ENCODE data around the gene SORCS1. TPM values are rescaled to one million over a fixed set of nuclear protein-coding genes. Genes with fewer than 3 reads are reported as not detected.

Gene SORCS1
- total RNA-seq, 2 experiments from 2014 or later: not detected

DNA sequence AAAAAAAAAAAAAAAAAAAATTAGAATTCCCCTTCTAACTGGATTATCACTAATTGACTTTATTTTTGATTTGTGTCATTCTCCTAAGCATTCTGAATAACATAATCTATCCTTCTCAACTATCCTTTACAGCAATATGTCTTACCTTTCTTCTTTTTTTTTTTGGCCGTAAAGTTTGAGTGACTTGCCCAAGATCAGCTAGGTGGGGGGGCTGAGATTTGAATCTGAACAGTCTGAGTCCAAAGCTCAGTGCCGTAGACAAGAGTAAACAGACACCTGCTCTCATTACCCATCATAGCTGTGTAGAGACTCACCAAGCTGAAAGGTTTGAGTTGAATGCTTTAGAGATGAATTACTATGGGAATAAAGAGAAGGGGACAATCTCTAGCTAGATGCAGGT, 192.1 kb downstream of the SORCS1 start:
- Mint-ChIP-seq H3K27me3 (ENCODE audit: low read depth) (no peaks in the 10 kb centered on the region), H3K36me3 (ENCODE audit: low read depth) (no peaks in the 10 kb centered on the region), H3K9me3 (ENCODE audit: insufficient read depth) (no peaks in the 10 kb centered on the region), H3K4me1 (ENCODE audit: low read depth) (no peaks in the 10 kb centered on the region), H3K27ac (no peak overlapping the region), H3K4me3 (no peak overlapping the region)
- POLR2A ChIA-PET: no interaction called here
- CTCF ChIA-PET: no interaction called here
- ATAC-seq (no peak), DNase-seq (no peak)

DNA sequence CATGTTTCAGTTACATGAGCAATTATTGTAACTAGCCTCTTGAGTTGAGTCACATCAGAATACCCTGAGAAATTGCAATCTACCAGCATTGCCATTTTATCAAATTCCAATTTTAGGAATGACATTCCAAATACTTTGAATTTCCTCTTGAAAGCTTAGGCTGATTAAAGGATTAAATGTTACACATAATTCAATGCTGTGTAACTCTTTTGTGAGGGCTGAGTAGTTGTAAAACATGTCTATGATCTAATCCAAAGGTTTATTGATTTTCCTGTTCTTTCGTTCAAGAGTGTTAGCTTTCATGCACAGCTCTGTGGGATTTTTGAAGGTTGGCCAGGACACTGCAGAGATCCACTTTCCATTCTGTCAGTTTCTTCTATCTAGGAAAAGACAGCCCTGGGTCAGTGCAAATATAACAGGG, 193.1 kb downstream of the SORCS1 start:
- no peaks in the 10 kb centered on the region for H3K9me3 Mint-ChIP-seq (ENCODE audit: insufficient read depth)
- ChIA-PET POLR2A (no interaction called here), CTCF (no interaction called here)
- no peaks in the 10 kb centered on the region for H3K27me3 Mint-ChIP-seq (ENCODE audit: low read depth)
- no peak for DNase-seq
- H3K4me1 Mint-ChIP-seq (ENCODE audit: low read depth): no peaks in the 10 kb centered on the region
- H3K4me3 Mint-ChIP-seq: no peak overlapping the region
- no peak overlapping the region for H3K27ac Mint-ChIP-seq
- no peak for ATAC-seq
- H3K36me3 Mint-ChIP-seq (ENCODE audit: low read depth): no peaks in the 10 kb centered on the region

DNA sequence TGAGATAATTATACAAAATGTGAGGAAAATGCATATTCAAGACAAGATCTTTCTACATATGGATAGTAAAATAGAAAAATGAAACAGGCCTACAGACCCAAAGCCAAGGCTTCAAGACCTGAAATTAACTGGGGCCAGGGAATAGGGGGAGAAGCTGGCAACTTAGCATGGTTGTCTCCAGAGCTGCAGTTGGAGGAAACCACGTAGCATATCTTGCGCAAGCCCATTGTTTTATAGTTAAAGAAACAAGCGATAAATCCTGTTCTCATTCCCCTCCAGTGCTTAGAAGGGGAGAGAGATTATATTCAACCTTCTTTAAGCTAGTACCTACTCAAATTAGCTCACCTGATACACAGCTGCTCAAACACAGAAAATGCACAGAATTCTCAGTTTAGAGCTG, 197.1 kb downstream of the SORCS1 start:
- no peak for DNase-seq
- H3K27ac Mint-ChIP-seq: no peak overlapping the region
- no peak overlapping the region for H3K4me3 Mint-ChIP-seq
- no peaks in the 10 kb centered on the region for H3K4me1 Mint-ChIP-seq (ENCODE audit: low read depth)
- ATAC-seq: no peak
- no peaks in the 10 kb centered on the region for H3K9me3 Mint-ChIP-seq (ENCODE audit: insufficient read depth)
- POLR2A ChIA-PET: no interaction called here
- H3K27me3 Mint-ChIP-seq (ENCODE audit: low read depth): no peaks in the 10 kb centered on the region
- no peaks in the 10 kb centered on the region for H3K36me3 Mint-ChIP-seq (ENCODE audit: low read depth)
- CTCF ChIA-PET: no interaction called here

DNA sequence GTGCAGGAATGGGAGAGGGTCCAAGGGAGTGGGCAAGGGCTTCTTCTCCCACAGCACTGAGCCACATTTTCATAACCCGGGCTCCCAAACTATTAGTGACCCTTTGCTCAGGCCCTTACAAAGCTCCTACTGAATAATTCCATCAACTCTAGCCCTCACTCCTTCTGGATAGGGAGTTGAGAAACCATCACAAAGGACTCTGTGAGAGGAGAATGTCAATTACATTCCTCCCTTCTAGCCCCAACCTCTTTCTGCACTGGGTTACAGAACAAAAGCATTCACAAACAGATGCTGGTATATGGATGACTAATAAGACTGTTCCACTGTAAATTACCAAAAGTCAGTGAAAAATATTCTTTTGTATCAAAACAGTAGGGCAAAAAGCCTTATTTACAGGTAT, 203.7 kb downstream of the SORCS1 start:
- POLR2A ChIA-PET: no interaction called here
- Mint-ChIP-seq H3K4me1 (ENCODE audit: low read depth) (no peaks in the 10 kb centered on the region), H3K4me3 (no peak overlapping the region), H3K9me3 (ENCODE audit: insufficient read depth) (no peaks in the 10 kb centered on the region), H3K36me3 (ENCODE audit: low read depth) (no peaks in the 10 kb centered on the region), H3K27ac (no peak overlapping the region), H3K27me3 (ENCODE audit: low read depth) (no peaks in the 10 kb centered on the region)
- DNase-seq: no peak
- no peak for ATAC-seq
- CTCF ChIA-PET: no interaction called here

DNA sequence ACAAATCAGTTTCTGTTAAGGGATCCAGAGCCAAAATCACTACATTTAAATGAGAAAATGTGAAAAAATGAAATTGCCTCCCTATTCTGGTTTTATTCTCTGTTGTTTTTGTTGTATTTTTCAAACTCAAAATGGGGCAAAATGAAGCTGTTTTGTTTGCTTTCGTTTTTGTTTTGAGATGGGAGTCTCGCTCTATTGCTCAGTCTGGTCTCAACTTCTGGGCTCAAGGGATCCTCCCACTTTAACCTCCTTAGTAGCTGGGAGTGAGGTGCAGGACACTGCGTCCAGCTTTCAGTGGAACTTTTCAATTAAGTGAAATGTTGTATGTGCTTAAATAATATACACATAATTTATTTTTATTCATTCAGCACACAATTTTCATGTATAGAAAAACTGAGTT, 205.0 kb downstream of the SORCS1 start:
- ChIA-PET CTCF (no interaction called here), POLR2A (no interaction called here)
- Mint-ChIP-seq H3K27me3 (ENCODE audit: low read depth) (no peaks in the 10 kb centered on the region), H3K4me3 (no peak overlapping the region), H3K27ac (no peak overlapping the region), H3K36me3 (ENCODE audit: low read depth) (no peaks in the 10 kb centered on the region), H3K9me3 (ENCODE audit: insufficient read depth) (no peaks in the 10 kb centered on the region), H3K4me1 (ENCODE audit: low read depth) (no peaks in the 10 kb centered on the region)
- DNase-seq: no peak
- ATAC-seq: no peak

DNA sequence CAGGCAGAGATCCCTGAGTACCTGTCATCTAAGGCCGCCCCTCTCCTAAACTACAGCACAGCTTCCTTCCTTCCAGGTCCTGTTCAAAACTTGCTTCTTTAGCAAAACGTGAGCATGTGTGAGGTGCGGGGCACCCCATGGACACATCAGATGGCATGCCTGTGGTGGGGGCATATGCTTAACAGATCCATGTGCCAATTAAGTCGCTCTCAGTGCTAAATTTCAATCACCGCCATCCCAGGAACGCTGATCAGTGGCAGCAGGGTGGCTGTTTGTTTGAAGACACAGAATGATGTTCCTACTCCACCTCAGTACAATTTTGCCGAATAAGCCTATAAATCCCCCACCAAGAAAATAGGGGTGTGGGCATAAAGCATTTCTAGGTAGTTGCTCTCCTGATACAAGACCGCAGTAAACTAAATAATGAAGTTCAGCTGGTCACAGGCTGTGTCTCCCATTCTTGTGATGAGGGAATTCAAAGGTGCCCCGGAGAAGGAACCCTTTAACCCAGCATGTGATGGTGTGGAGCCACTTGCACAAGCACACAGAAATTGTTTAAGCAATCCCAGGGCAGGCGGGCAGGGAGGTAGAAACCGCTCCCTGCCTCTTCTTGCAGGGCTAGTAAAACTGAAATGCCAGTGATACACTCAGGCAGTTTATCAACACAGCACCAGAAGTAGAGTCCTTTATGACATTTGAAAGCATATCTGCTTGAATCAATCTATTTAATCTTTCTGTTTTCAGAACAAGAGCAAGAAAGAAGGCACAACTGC, 205.7 kb downstream of the SORCS1 start:
- Mint-ChIP-seq H3K27ac (no peak overlapping the region), H3K4me3 (no peak overlapping the region), H3K36me3 (ENCODE audit: low read depth) (no peaks in the 10 kb centered on the region), H3K9me3 (ENCODE audit: insufficient read depth) (no peaks in the 10 kb centered on the region), H3K27me3 (ENCODE audit: low read depth) (no peaks in the 10 kb centered on the region), H3K4me1 (ENCODE audit: low read depth) (no peaks in the 10 kb centered on the region)
- DNase-seq (no peak), ATAC-seq (no peak)
- ChIA-PET POLR2A (no interaction called here), CTCF (no interaction called here)

DNA sequence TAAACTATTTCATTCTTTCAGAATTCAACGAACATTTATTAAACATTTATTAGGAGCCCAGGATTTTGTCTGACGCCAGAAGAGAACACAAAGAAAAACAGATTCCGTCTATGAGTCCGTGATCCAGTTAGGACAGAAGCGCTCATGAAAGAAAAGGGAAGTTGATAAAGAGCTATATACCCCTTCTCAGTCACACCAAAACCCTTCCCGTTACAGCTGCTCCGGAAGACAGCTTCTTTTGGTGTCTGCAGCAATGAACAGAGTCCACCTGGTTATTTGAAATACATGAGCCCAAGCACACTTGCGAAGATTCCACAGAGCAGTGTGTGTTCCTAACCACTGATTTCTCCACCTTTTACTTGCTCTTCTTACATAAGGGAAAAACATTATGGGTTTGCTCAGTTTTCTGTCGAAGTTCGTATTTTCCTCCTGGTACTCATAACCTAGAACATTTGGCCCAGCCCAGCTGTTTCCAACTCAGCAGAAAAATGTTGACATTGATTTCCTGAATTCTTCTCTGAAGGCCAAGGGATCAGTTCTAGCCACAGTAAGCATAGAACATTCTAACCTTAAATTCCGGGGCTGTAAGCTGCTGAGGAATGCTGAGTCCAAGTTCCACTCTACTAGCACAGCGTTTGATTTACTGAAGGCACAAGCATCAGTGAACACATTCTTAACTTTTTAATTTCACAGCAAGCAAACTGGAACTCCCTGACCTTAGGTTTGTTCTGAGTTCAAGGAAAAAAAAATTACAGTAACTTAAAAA, 206.5 kb downstream of the SORCS1 start:
- Mint-ChIP-seq H3K9me3 (ENCODE audit: insufficient read depth) (no peaks in the 10 kb centered on the region), H3K4me3 (no peak overlapping the region), H3K27ac (no peak overlapping the region), H3K27me3 (ENCODE audit: low read depth) (no peaks in the 10 kb centered on the region), H3K36me3 (ENCODE audit: low read depth) (no peaks in the 10 kb centered on the region), H3K4me1 (ENCODE audit: low read depth) (no peaks in the 10 kb centered on the region)
- no peak for ATAC-seq
- CTCF ChIA-PET: no interaction called here
- POLR2A ChIA-PET: no interaction called here
- no peak for DNase-seq

DNA sequence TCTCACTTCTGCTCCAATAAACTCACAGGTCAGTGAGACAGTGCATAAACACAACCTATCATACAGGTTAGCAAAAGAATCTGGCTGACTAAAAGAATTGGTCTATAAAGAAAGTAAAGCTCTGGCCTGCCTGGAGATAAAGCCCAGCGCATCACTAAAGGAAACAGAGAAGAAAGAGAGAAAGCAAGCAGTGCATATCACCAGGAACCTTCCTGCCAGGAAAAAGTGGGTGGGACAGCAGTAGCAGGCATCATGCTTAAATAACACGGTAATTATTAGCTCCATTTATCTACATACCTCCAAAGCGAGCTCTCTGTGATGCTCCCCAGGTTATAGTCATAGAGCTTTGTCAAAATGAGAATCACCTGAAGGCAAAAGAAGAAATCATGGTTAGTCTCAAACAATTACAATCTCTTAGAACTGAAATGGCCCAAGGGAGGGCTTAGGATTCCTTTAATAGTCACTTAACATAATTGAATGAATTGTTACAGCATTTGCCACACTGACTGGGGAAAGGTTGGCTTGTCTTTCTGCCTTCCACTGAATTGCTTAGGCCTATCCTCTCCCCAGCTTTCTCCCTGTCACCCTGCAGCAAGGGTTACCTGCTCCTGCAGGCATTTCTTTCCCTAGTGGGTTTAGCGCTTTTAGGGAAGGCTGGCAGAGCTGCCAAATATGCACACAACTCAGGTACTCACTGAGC, 208.1 kb downstream of the SORCS1 start:
- ChIA-PET POLR2A (no interaction called here), CTCF (no interaction called here)
- Mint-ChIP-seq H3K36me3 (ENCODE audit: low read depth) (no peaks in the 10 kb centered on the region), H3K27ac (no peak overlapping the region), H3K4me1 (ENCODE audit: low read depth) (no peaks in the 10 kb centered on the region), H3K27me3 (ENCODE audit: low read depth) (no peaks in the 10 kb centered on the region), H3K9me3 (ENCODE audit: insufficient read depth) (no peaks in the 10 kb centered on the region), H3K4me3 (no peak overlapping the region)
- ATAC-seq (no peak), DNase-seq (no peak)

DNA sequence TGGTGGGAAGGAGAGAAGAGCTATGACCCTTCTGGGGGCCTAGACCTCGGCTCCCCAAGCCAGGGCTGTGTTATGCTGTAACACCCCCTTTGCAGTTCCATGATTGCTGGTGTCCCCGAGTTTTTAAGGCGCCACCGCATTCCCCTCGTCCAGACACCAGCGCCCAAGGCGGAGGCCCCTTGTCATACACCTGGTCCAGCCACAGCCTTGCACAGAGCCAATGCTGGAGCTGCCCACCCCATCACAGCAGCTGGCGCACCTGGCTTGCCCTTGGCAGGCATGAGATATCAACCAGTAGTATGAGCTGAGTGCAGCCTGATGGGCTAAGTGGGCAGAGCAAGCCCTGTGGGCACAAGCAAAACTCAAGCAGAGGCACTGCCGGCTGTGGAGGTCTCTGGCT, 209.4 kb downstream of the SORCS1 start:
- Mint-ChIP-seq H3K4me3 (no peak overlapping the region), H3K36me3 (ENCODE audit: low read depth) (no peaks in the 10 kb centered on the region), H3K4me1 (ENCODE audit: low read depth) (no peaks in the 10 kb centered on the region), H3K27ac (no peak overlapping the region), H3K9me3 (ENCODE audit: insufficient read depth) (no peaks in the 10 kb centered on the region), H3K27me3 (ENCODE audit: low read depth) (no peaks in the 10 kb centered on the region)
- POLR2A ChIA-PET: no interaction called here
- CTCF ChIA-PET: no interaction called here
- DNase-seq (no peak), ATAC-seq (no peak)

DNA sequence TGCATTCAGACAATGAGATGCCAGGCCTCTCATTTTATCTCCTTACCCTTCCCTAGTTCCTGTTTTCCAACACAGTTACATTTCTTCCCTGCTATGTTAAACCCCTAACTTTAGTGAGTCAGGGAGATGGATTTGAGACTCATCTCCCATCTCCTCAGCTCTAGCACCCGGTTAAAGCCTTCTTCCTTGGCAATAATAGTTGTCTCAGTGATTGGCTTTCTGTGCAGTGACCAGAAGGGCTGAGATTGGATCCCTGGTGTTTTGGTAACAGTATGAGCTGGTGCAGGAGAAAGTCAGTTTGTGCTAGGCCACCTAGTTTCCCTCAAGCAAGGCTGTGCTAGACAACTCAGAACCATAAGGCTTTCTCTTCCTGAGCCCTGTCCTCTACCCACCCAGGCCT, 212.5 kb downstream of the SORCS1 start:
- no peak overlapping the region for H3K27ac Mint-ChIP-seq
- no peak overlapping the region for H3K4me3 Mint-ChIP-seq
- H3K36me3 Mint-ChIP-seq (ENCODE audit: low read depth): no peaks in the 10 kb centered on the region
- no peaks in the 10 kb centered on the region for H3K27me3 Mint-ChIP-seq (ENCODE audit: low read depth)
- ChIA-PET CTCF (no interaction called here), POLR2A (no interaction called here)
- H3K4me1 Mint-ChIP-seq (ENCODE audit: low read depth): no peaks in the 10 kb centered on the region
- no peaks in the 10 kb centered on the region for H3K9me3 Mint-ChIP-seq (ENCODE audit: insufficient read depth)
- DNase-seq (no peak), ATAC-seq (no peak)

DNA sequence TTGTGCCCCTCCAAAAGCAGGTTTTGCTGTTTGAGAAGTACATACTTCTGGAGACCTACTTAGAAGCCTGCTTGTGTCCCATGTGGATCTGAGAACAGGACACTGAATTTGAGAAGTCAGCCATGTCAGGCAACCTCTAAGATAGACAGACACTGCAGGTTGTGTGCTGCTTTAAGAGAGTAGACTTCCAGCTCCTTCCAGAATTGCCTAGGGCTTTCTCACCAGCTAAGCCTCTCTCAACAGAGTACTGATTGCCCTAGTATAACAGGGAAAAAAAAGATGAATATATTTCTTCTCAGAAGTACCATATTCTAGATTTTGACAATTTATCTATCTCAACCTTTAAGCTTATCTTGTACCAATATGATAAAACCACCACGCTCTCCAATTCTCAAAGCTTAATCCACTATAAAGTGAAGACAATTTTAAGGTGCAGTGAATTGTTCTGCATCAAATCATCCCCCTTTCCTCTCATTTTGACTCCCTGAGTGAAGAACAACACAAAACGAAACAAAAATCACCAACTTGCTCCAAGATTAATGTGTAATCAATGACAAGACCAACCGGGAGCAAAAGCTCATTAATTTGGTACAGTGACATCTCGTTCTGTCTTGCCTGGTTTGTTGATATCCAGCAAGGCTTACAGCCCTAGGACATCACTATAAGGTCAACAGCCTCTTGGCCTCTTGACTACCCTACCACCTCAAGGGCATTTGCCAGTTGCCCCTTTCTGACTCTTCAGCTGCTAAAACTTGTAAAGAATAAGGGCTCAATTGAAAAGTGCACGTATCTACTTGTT, 214.6 kb downstream of the SORCS1 start:
- ATAC-seq: no peak
- Mint-ChIP-seq H3K27ac (no peak overlapping the region), H3K36me3 (ENCODE audit: low read depth) (no peaks in the 10 kb centered on the region), H3K4me1 (ENCODE audit: low read depth) (no peaks in the 10 kb centered on the region), H3K4me3 (no peak overlapping the region), H3K9me3 (ENCODE audit: insufficient read depth) (no peaks in the 10 kb centered on the region), H3K27me3 (ENCODE audit: low read depth) (no peaks in the 10 kb centered on the region)
- POLR2A ChIA-PET: no interaction called here
- CTCF ChIA-PET: no interaction called here
- DNase-seq: no peak

DNA sequence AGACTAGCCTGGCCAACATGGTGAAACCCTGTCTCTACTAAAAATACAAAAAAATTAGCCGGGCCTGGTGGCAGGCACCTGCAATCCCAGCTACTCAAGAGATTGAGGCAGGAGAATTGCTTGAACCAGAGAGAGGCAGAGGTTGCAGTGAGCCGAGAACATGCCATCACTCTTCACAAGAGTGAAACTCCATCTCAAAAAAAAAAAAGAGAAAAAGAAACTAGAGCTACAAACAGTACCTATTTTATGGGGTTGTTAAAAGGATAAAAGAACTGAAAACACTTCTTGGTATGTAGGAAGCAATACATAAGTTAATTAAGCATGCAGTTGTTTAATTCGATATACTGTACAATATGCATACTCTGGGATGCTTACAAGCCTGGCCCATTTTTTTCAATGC, 216.9 kb downstream of the SORCS1 start:
- ATAC-seq: no peak
- DNase-seq: no peak
- POLR2A ChIA-PET: interaction anchor here (0.7 kb wide), 1 partner anchor 68 kb away, joined by 6 read pairs; no protein-coding TSS in a partner anchor
- H3K4me3 Mint-ChIP-seq: no peak overlapping the region
- H3K4me1 Mint-ChIP-seq (ENCODE audit: low read depth): no peaks in the 10 kb centered on the region
- CTCF ChIA-PET: no interaction called here
- no peaks in the 10 kb centered on the region for H3K36me3 Mint-ChIP-seq (ENCODE audit: low read depth)
- H3K9me3 Mint-ChIP-seq (ENCODE audit: insufficient read depth): no peaks in the 10 kb centered on the region
- H3K27me3 Mint-ChIP-seq (ENCODE audit: low read depth): no peaks in the 10 kb centered on the region
- no peak overlapping the region for H3K27ac Mint-ChIP-seq

Measured in activated CD8-positive, alpha-beta T cell treated with anti-CD3 and anti-CD28 coated beads, Interleukin-2, amount 10 ng/mL, durations not matched to agents 7 days and 5 days (primary cell).